Fibroblast of the aortic adventitia (primary cell): Measurements from ENCODE around the gene SHC2. TPM values are rescaled to one million over a fixed set of nuclear protein-coding genes. Genes with fewer than 3 reads are reported as not detected.

Experiments used
- DNase-seq: peaks from one replicate; pipeline ENCODE4 v3.0.0-alpha.2; 2010; ENCODE audit warnings: low read depth
- H3K4me3 ChIP-seq: 2 replicates; pipeline ENCODE4 v1.5.1; 2011; ENCODE audit warnings: low read depth, mild to moderate bottlenecking, control low read depth, low read length, moderate library complexity
- total RNA-seq: library from RNA; depleted of rRNA; stranded (reverse); fragments of >200 nt; gene quantifications from 2 replicates; pipeline ENCODE4 v1.2.3, GENCODE V29; 2012; ENCODE audit warnings: low replicate concordance
- TF ChIP-seq, protein P1 (sequence below): IDR thresholded peaks from 2 replicates; pipeline ENCODE4 v1.5.1; 2011; ENCODE audit warnings: mild to moderate bottlenecking, low read length, control low read depth, inconsistent platforms; ENCODE audit not compliant: insufficient read depth

The SHC2 gene
- total RNA-seq, 1 donor, result 0.81 TPM

DNA sequence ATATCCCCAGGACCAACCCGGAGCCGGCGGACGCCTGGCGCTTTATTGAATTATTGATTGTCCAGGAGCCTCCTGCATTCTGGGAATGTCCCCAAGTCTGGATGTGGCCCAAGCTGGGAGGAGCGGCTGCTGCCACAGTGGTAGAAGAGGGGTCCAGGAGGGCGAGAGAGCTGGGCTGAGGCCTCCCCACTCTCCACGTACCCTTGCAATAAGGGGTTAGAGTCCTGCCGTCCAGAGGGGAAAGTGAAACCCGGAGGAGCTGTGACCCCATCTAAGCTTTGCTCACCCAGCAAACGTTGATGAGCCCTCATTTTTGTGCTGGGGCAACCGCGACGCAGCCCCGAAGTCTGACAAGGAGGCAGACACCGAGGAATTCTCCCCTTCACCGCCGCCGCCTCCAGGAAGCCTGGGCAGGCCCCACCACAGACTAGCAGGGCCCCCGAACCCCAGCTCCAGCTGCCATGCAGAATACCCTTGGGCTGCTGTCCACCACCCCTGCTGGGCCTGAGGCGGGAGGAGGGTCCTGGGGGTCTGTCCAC lies 50.5 kb downstream of the SHC2 start:
- no peak overlapping the region for H3K4me3 ChIP-seq
- TF ChIP-seq, protein P1, sequence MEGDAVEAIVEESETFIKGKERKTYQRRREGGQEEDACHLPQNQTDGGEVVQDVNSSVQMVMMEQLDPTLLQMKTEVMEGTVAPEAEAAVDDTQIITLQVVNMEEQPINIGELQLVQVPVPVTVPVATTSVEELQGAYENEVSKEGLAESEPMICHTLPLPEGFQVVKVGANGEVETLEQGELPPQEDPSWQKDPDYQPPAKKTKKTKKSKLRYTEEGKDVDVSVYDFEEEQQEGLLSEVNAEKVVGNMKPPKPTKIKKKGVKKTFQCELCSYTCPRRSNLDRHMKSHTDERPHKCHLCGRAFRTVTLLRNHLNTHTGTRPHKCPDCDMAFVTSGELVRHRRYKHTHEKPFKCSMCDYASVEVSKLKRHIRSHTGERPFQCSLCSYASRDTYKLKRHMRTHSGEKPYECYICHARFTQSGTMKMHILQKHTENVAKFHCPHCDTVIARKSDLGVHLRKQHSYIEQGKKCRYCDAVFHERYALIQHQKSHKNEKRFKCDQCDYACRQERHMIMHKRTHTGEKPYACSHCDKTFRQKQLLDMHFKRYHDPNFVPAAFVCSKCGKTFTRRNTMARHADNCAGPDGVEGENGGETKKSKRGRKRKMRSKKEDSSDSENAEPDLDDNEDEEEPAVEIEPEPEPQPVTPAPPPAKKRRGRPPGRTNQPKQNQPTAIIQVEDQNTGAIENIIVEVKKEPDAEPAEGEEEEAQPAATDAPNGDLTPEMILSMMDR, result no peak
- DNase-seq, result no peak

DNA sequence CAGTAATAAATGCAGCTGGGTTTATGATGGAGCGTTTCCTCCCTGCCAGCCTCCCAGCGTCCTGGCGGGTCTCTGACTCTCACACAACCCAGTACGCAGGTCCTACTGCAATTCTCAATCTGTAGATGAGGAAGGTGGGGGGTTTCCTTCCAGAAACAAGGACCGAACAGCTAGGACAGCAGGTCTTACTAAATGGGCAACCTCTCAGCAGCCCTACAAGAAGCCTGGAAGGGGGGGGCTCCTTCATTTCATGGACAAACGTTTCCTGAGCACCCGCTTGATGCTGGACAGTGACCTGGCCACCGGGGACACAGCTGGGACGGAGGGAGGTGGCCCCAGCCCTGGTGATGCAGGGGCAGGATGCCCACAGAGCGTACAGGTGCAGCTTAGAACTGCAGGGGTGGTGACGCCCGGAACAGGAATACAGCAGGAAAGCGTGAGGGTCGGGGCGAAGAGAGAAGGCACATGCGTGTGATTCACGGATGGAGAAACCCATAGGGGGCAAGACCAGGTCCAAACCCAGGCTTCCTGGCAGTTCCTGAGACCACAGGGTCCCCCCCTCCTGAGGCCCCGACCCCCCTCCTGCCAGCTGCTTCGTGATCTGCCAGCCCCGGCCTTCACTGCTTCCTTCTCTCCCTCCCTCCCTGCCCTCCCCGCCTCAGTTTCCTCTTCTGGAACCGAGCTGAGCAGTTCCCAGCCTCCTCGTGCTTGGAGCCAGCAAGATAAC lies 51.2 kb downstream of the SHC2 start:
- H3K4me3 ChIP-seq, result no peak overlapping the region
- no peak for DNase-seq
- TF ChIP-seq, protein P1, result no peak

DNA sequence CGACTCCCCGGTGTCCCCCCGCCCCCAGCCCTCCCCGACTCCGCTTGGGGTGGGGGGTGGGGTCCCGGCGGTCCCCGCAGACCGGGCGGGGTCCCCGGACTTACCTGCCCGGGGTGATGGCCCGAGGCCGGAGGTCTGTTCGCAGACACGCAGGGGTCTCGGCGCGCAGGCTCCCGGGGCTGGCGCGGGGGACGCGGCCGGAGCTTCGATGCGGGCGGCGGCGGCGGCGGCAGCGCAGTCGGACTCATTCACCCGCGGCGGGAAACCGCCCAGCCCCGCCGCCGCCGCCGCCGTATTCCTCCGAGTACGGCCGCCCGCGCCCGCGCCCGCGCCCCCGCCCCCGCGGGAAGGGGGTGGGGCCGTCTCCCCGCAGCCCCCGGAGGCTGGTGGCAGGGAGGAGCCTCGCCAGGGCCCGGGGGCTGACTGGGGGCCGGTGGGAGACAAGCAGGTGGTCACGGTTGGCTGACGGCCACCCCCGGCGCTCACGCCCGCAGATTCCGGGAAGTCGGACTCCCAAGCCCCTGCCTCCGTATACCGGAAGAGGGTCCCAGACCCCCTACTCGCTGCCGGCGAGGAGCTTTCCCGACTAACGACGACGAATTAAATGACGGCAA lies 51.8 kb downstream of the SHC2 start, which contains the start of gene C2CD4C:
Gene C2CD4C (minus strand): TSS at position 246 of the 614 bp plus-strand sequence. CDS start 786 bp downstream, outside the sequence.
- DNase-seq, result no peak
- H3K4me3 ChIP-seq, result peak within 1 kb of the TSS; percentile 17
- TF ChIP-seq, protein P1, result no peak

DNA sequence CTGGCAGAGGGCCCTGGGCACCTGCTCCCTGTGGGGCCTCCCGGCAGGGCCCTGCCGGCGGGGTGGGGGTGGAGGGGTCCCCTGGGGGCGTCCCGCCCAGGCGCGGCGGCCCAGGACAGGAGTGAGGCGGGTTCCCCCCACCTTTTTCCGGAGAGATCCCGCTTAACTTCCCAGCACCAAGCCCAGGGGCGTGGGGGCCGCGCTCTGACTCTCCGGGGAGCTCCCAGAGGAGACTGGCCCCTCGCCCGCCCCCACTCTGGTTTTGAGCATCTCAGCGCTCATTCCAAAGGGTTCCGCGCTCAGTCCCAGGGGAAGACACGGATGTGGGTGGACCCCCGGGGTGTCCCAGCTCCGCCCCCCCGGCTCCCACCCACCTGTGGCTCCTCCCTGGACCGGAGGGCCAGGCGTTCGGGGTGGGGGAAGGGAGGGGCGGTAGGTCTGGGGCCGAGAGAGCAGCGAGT lies 52.4 kb downstream of the SHC2 start:
- TF ChIP-seq, protein P1, result no peak
- no peak overlapping the region for H3K4me3 ChIP-seq
- no peak for DNase-seq

DNA sequence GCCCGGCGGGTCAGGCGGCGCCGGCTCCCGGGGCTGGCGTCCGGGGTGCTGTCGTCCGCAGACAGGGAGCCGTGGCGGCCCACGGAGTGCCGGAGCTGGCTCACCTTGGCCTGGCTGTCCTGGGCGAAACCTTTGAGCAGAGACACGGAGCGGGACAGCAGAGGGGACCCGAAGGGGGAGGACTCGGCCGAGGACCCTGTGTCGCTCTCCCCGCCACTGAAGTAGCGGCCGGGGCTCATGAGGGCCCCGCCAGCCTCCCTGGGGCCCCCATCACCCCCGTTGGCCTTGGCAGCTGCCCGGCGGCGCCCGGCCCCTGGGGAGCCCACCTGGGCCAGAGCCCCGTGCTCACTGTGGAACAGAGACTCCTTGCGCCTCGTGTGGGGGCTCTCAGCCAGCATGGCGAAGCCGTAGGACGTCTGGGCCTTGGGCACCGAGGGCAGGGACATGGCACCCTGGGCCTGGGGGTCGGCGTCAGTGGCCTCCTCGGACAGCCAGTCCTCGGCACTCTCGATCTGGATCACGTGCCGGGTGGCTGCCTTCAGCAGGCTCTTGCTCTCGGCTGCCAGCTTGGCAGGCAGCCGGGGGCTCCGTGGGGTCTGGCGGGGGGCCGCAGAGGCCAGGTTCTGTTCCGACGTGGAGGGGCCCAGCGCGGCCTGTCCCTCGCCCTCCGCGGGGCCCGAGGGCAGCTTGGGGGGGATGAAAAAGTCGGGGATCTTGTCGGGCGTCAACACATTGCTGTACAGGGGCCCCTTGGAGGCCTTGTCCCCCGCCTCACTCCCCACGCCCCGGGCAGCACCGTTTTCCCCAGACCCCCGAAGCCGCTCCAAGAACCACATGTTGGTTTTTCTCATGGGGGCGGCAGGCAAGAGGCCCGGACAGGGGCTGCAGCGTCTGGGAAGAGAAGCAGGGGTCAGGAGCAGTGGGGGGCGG lies 53.1 kb downstream of the SHC2 start:
- no peak overlapping the region for H3K4me3 ChIP-seq
- no peak for DNase-seq
- TF ChIP-seq, protein P1, result no peak

DNA sequence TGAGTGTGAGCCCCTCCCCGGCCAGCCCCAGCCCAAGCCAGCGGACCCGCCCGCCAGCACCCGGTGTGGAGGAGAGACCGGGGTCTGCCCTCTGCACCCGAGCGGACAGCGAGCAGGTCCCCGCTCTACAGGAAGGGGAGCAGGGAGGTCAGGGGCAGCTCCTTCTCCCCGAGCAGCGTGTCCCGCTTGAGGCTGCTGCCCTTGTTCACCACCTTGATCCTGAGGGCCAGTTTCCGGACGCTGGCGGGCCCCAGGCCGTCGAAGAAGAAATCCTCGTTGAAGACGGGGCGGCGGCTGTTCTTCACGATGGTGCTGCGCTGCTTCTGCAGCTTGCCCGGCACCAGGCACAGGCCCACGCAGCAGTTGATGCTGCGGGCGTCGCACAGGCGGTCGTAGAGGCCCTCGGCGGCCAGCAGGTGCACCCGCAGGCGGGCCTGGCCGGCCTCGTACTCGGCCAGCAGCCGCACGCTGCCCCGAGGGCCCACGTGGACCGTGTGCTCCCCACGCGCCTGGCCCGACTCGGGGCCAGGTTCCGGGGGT lies 53.8 kb downstream of the SHC2 start:
- TF ChIP-seq, protein P1, result no peak
- DNase-seq, result no peak

More for the DNA sequence above, 53.8 kb downstream of the SHC2 start:
- no peak overlapping the region for H3K4me3 ChIP-seq
